Endothelial cell of umbilical vein (primary cell): ENCODE results near the gene KCNJ5.

Experiments used
- CTCF ChIP-seq, 2 donors: IDR thresholded peaks; 1 replicate in 1 of 2; 2 replicates in 1 of 2; pipeline ENCODE4 v1.5.1; 2011; ENCODE audit warnings: low read length in 2 of 2, mild to moderate bottlenecking in 2 of 2, moderate library complexity in 2 of 2, control low read depth in 1 of 2, inconsistent platforms in 1 of 2, low read depth in 1 of 2; ENCODE audit not compliant: insufficient read depth in 1 of 2; ENCODE audit errors: extremely low read depth in 1 of 2
- EZH2 ChIP-seq: IDR thresholded peaks from 2 replicates; pipeline ENCODE4 v1.6.1; 2012; ENCODE audit warnings: borderline replicate concordance, low read depth, mild to moderate bottlenecking, moderate library complexity, low read length, inconsistent platforms; ENCODE audit not compliant: severe bottlenecking
- POLR2A ChIP-seq: IDR thresholded peaks from 2 replicates; pipeline ENCODE4 v1.6.1; 2012; ENCODE audit warnings: low read depth, mild to moderate bottlenecking, control low read depth, low read length
- POLR2AphosphoS5 ChIP-seq: IDR thresholded peaks from 2 replicates; pipeline ENCODE4 v1.6.1; 2012; ENCODE audit warnings: low read depth, mild to moderate bottlenecking, control low read depth, low read length, moderate library complexity; ENCODE audit not compliant: insufficient read depth

- TF ChIP-seq POLR2AphosphoS5, result no peak
- TF ChIP-seq CTCF (IDR thresholded peaks at IDR 0.05; ENCODE audit: extremely low read depth in 1 of 2, insufficient read depth in 1 of 2, low read depth in 1 of 2, low read length in 2 of 2), result no peak
- TF ChIP-seq POLR2A, result no peak
- TF ChIP-seq EZH2, result no peak
These were observed 66.0 kb downstream of the KCNJ5 start for GRCh38 chr11:128957202-128957482.
